Measurements from ENCODE around the gene CACNA2D3.

Gene CACNA2D3

DNA sequence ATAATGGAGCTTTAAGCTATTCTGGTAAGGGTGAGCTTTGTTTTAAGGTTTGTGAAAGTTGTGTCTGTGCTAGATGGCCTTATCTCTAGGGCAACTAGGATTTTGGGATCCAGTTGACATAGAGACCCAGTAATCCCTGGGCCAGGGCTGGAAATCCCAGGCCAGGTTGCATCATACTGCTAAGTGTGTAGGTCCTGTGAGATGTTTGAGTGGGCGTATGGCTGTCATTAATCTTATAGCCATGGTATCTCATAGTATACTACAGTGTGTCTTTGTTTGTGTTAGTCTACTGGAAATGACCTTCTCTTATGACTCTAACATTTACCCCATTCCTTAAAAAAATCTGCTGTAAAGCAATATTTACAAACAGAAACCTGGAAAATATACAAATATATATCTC, 151.4 kb downstream of the CACNA2D3 start:
- Histone ChIP-seq H2AFZ (ENCODE audit: low read length, unreplicated experiment) (no peak overlapping the region), H3K79me2 (ENCODE audit: control insufficient read depth, insufficient read depth, low read length, unreplicated experiment) (no peaks in the 10 kb centered on the region)

DNA sequence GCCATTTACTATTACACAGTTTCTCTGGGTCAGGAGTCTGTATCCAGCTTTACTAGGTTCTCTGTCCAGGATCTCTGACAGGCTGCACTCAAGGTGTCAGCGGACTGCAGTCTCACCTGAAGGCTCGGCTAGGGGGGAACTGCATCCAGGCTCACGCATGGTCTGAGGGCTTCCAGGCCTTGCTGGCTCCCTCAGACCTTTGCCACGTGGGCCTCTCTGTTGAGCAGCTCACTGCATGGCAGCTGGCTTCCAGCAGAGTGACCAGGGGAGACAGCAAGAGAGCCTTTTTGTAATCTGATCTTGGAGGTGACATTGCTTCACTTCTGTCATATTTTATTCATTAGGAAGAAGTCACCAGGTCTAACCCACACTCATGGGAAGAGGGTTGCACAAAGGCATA, 152.3 kb downstream of the CACNA2D3 start:
- Histone ChIP-seq H3K27ac (ENCODE audit: low read depth, low read length) (no peak overlapping the region), H3K36me3 (ENCODE audit: insufficient read depth, low read length) (no peaks in the 10 kb centered on the region), H3K27me3 (ENCODE audit: insufficient read depth, low read length) (no peaks in the 10 kb centered on the region), H3K4me1 (ENCODE audit: control insufficient read depth, insufficient read depth, low read length, unreplicated experiment) (no peaks in the 10 kb centered on the region), H3K4me3 (ENCODE audit: low read depth, low read length) (no peak overlapping the region), H2AFZ (ENCODE audit: low read length, unreplicated experiment) (no peak overlapping the region), H3K79me2 (ENCODE audit: control insufficient read depth, insufficient read depth, low read length, unreplicated experiment) (no peaks in the 10 kb centered on the region)

More for the DNA sequence above, 151.4 kb downstream of the CACNA2D3 start:
- Histone ChIP-seq H3K36me3 (ENCODE audit: insufficient read depth, low read length) (no peaks in the 10 kb centered on the region), H3K27ac (ENCODE audit: low read depth, low read length) (no peak overlapping the region), H3K4me1 (ENCODE audit: control insufficient read depth, insufficient read depth, low read length, unreplicated experiment) (no peaks in the 10 kb centered on the region), H3K4me3 (ENCODE audit: low read depth, low read length) (no peak overlapping the region), H3K27me3 (ENCODE audit: insufficient read depth, low read length) (no peaks in the 10 kb centered on the region)

DNA sequence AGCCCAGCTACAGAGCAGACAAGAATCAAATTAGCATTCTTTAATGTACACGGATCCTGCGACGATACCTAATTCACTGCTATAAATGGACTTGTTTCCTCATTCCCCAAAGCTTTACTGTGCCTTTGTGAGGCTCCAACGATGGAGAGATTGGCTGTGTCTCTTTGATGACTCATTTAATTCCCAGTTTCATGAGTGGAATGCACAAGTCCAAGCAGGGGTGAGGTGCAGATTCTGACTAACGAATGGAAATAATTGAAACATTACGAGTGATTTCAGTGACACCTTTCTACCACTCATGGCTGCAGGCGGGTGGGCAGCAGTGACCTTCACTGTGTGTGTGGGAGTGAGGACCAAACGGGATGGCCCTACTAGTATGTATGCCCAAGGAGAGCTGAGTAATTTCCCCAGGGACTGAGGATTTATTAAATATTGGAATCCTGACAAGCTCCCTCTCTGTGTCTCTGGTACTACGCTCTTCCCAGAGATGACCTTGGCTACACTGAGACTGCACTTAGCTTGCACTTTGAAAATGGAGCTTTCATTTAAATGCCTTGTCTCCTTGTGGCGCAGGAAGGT, 156.7 kb downstream of the CACNA2D3 start:
- Histone ChIP-seq H2AFZ (ENCODE audit: low read length, unreplicated experiment) (no peak overlapping the region), H3K4me3 (ENCODE audit: low read depth, low read length) (no peak overlapping the region), H3K27me3 (ENCODE audit: insufficient read depth, low read length) (no peaks in the 10 kb centered on the region), H3K36me3 (ENCODE audit: insufficient read depth, low read length) (no peaks in the 10 kb centered on the region), H3K4me1 (ENCODE audit: control insufficient read depth, insufficient read depth, low read length, unreplicated experiment) (no peaks in the 10 kb centered on the region), H3K27ac (ENCODE audit: low read depth, low read length) (no peak overlapping the region), H3K79me2 (ENCODE audit: control insufficient read depth, insufficient read depth, low read length, unreplicated experiment) (no peaks in the 10 kb centered on the region)

DNA sequence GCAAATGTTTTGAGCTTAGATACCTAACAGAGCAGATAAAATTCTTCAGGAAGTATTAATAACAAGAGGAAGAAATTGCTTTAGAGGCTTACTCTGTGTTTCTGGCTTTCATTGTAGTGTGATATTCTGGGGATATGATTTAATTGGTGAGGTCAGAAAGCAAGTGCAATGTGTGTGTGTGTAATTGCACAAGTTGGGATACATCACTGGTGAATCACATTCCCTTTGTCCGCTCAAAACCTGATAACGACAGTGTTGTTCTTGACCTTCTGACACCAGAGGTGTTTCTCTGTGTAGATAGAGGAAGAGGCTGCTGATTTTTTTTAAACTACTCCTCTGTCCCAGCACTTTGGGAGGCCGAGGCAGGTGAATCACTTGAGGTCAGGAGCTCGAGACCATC, 161.1 kb downstream of the CACNA2D3 start:
- Histone ChIP-seq H3K4me1 (ENCODE audit: control insufficient read depth, insufficient read depth, low read length, unreplicated experiment) (no peaks in the 10 kb centered on the region), H3K79me2 (ENCODE audit: control insufficient read depth, insufficient read depth, low read length, unreplicated experiment) (no peaks in the 10 kb centered on the region), H2AFZ (ENCODE audit: low read length, unreplicated experiment) (no peak overlapping the region), H3K36me3 (ENCODE audit: insufficient read depth, low read length) (no peaks in the 10 kb centered on the region), H3K27me3 (ENCODE audit: insufficient read depth, low read length) (no peaks in the 10 kb centered on the region), H3K4me3 (ENCODE audit: low read depth, low read length) (no peak overlapping the region), H3K27ac (ENCODE audit: low read depth, low read length) (no peak overlapping the region)

DNA sequence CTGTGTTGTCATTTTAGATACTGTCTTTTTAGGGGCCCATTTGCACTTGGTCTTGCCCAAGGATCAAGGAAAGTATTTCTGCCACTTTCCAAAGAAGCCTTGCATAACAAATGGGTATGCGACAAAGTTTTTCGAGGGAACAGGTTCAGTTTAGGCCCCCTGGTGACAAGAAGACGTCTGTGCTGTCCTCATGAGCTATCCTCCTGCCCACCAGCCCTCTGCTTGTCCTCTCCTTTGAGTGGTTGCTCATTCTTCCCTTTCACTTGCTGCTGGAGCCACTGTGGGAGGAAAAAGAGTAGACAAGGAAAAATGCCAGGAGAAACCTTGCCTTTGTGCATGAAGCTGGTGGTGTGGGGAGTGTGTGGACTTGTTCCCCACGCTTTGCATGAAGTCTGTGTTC, 171.9 kb downstream of the CACNA2D3 start:
- H3K27me3 ChIP-seq (ENCODE audit: insufficient read depth, low read length): no peaks in the 10 kb centered on the region
- H3K27ac ChIP-seq (ENCODE audit: low read depth, low read length): no peak overlapping the region
- no peaks in the 10 kb centered on the region for H3K36me3 ChIP-seq (ENCODE audit: insufficient read depth, low read length)
- H2AFZ ChIP-seq (ENCODE audit: low read length, unreplicated experiment): no peak overlapping the region
- H3K4me1 ChIP-seq (ENCODE audit: control insufficient read depth, insufficient read depth, low read length, unreplicated experiment): no peaks in the 10 kb centered on the region
- H3K79me2 ChIP-seq (ENCODE audit: control insufficient read depth, insufficient read depth, low read length, unreplicated experiment): no peaks in the 10 kb centered on the region
- H3K4me3 ChIP-seq (ENCODE audit: low read depth, low read length): no peak overlapping the region

DNA sequence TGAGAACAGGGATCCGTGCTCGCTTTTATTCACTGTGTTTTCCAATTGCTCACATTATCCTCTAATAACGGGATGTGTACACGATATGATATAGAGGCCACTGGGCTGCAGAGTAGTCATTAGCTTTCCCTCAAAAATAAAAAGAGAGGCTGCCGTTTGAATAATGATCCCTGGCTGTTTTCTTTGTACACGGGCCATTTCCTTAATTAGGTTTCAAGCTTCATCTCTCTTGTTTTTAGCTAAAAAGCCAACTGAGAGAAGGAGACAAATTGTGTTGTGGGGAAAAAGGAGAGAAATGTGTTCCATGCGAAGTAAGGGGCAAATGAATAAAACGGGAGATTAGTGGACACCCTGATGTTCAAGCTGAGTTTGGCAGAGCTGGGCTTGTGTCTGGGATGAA, 174.2 kb downstream of the CACNA2D3 start:
- no peaks in the 10 kb centered on the region for H3K36me3 ChIP-seq (ENCODE audit: insufficient read depth, low read length)
- H3K27me3 ChIP-seq (ENCODE audit: insufficient read depth, low read length): no peaks in the 10 kb centered on the region
- H2AFZ ChIP-seq (ENCODE audit: low read length, unreplicated experiment): no peak overlapping the region
- no peak overlapping the region for H3K27ac ChIP-seq (ENCODE audit: low read depth, low read length)
- H3K79me2 ChIP-seq (ENCODE audit: control insufficient read depth, insufficient read depth, low read length, unreplicated experiment): no peaks in the 10 kb centered on the region
- no peak overlapping the region for H3K4me3 ChIP-seq (ENCODE audit: low read depth, low read length)
- H3K4me1 ChIP-seq (ENCODE audit: control insufficient read depth, insufficient read depth, low read length, unreplicated experiment): no peaks in the 10 kb centered on the region

DNA sequence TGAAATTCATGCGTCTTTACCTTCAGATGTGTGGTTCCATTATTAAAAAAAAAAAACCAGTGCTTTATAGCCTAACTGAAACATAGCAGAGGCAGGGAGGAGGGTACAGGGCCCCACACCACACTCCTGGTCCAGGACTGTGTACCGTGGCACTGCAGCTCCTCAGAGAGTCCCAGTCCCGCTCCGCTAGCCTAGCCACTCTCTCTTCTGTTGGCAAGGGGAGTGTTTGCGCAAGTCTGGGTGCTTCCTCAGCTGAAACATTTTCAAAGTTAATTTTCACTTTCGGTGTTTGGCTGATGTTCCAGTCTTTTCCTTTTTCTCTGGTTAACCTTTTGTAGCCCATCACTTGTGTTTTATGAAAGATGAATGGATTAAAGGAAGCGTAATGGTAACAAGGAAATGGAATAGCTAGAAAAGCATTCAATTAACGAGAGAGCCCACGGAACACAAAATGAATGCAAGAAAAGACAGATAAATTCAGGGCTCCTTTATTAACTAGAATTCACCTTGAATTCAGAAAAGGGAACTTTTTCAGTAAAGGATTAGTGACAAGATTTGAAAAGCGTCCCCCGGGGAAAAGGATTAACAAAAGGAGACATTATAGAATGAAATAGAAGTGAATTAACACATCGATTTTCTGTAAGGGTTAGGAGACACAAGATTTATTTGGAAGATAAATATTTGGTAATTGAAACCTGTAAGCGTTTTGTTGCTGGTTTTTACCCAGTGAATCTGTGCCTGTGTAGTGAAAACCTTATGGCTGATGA, 177.0 kb downstream of the CACNA2D3 start:
- Histone ChIP-seq H3K4me3 (ENCODE audit: low read depth, low read length) (no peak overlapping the region), H3K4me1 (ENCODE audit: control insufficient read depth, insufficient read depth, low read length, unreplicated experiment) (no peaks in the 10 kb centered on the region), H3K36me3 (ENCODE audit: insufficient read depth, low read length) (no peaks in the 10 kb centered on the region), H3K27ac (ENCODE audit: low read depth, low read length) (no peak overlapping the region), H2AFZ (ENCODE audit: low read length, unreplicated experiment) (no peak overlapping the region), H3K27me3 (ENCODE audit: insufficient read depth, low read length) (no peaks in the 10 kb centered on the region), H3K79me2 (ENCODE audit: control insufficient read depth, insufficient read depth, low read length, unreplicated experiment) (no peaks in the 10 kb centered on the region)

DNA sequence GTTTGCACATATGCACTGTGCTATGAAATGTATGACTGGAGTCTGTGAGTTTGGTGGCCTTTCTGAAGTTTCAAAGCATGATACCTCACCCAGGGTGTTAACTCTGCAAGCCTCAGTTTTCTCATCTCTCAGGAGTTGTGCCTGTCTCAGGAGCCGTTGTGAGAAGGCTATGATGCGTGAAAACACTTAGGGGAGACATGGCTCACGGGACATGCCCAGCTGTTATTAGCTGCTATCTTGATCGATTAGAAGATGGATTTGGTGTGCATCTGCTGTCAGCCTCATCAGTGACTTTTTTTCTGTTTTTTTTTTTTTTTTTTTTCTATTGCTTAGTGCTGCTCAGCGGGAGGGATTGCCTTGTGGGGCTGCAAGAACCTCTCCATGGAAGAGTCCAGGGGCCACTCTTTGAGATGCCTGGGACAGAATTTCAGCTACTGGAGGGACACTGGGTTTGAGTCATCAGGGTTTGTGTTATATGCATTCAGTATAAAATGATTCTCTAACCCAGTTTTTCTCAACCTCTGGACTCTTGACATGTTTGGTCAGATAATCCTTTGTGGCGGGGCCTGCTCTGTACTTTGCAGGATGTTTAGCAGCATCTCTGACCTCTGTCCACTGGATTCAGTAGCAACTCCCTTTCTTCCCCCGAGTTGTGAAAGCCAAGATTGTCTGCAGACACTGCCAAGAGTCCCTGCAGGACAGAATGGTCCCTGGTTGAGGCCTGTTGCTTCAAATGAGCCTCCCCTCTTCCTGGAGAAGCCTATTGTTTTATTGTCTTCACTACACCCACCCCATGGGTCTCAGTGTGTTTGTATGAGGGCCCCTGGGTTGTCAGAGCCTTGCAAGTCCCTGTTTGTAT, 181.4 kb downstream of the CACNA2D3 start:
- Histone ChIP-seq H3K4me3 (ENCODE audit: low read depth, low read length) (no peak overlapping the region), H3K4me1 (ENCODE audit: control insufficient read depth, insufficient read depth, low read length, unreplicated experiment) (no peaks in the 10 kb centered on the region), H2AFZ (ENCODE audit: low read length, unreplicated experiment) (no peak overlapping the region), H3K36me3 (ENCODE audit: insufficient read depth, low read length) (no peaks in the 10 kb centered on the region), H3K79me2 (ENCODE audit: control insufficient read depth, insufficient read depth, low read length, unreplicated experiment) (no peaks in the 10 kb centered on the region), H3K27ac (ENCODE audit: low read depth, low read length) (no peak overlapping the region), H3K27me3 (ENCODE audit: insufficient read depth, low read length) (no peaks in the 10 kb centered on the region)

DNA sequence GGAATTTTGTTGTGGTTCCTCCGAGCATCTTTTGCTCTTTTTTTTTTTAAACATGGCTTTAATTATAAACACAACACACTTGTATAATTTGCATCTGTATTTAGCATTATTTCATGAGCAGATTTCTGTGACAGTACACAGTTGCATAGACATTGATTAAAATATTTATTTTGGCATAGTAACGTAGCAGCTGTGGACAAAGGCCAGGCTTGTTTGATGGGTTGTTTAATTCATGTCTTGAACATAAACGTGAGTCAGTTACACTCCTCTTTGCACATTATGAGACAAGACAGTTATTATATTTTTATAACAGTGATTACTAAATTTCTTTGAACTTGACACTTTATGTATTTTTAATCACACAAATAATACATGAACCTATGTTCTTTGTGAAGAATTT, 182.5 kb downstream of the CACNA2D3 start:
- Histone ChIP-seq H3K79me2 (ENCODE audit: control insufficient read depth, insufficient read depth, low read length, unreplicated experiment) (no peaks in the 10 kb centered on the region), H3K4me1 (ENCODE audit: control insufficient read depth, insufficient read depth, low read length, unreplicated experiment) (no peaks in the 10 kb centered on the region), H3K36me3 (ENCODE audit: insufficient read depth, low read length) (no peaks in the 10 kb centered on the region), H2AFZ (ENCODE audit: low read length, unreplicated experiment) (no peak overlapping the region), H3K27me3 (ENCODE audit: insufficient read depth, low read length) (no peaks in the 10 kb centered on the region), H3K4me3 (ENCODE audit: low read depth, low read length) (no peak overlapping the region), H3K27ac (ENCODE audit: low read depth, low read length) (no peak overlapping the region)

DNA sequence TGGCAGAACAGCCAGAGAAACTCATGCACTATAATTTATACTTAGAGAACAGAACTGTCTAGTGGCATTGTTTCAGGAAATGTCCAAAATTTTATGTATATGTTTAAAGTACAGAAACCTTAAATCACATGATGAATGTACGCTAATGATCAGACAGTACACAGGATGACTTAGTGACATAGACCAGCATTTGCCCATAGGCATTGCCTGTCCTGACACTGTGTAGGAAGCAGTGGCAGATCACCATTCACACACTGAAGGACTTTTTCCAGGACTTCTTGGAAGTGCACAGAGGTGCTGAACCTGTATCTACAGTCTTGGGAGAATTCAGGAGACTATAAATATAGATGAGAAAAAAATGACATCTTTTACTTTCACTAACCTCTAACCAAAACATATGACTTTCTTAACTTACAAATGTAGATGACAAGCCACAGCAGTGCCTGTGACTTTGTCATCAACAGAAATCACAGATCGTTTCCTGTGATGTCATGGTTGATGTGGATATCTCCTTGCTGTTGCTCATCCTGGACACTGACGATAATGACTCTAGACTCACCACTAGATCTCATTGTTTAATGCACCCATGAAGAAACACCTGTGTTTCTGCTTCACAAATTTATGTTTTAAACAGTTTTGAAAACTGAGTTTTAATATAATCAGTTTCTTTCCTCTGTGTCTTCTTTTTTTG, 183.2 kb downstream of the CACNA2D3 start:
- Histone ChIP-seq H3K27me3 (ENCODE audit: insufficient read depth, low read length) (no peaks in the 10 kb centered on the region), H3K79me2 (ENCODE audit: control insufficient read depth, insufficient read depth, low read length, unreplicated experiment) (no peaks in the 10 kb centered on the region), H3K4me3 (ENCODE audit: low read depth, low read length) (no peak overlapping the region), H2AFZ (ENCODE audit: low read length, unreplicated experiment) (no peak overlapping the region), H3K4me1 (ENCODE audit: control insufficient read depth, insufficient read depth, low read length, unreplicated experiment) (no peaks in the 10 kb centered on the region), H3K36me3 (ENCODE audit: insufficient read depth, low read length) (no peaks in the 10 kb centered on the region), H3K27ac (ENCODE audit: low read depth, low read length) (no peak overlapping the region)

All from ACC112 (cell line).